HCT116 (cell line): Measurements from ENCODE around the gene GEMIN4. TPM values are rescaled to one million over a fixed set of nuclear protein-coding genes. Genes with fewer than 3 reads are reported as not detected.

ENCODE experiments used
- ATAC-seq: fragments of 200-7000 bp; cut with Tn5 transposase; 2 replicates; pipeline ENCODE4 v1.9.1; 2020; ENCODE audit warnings: mild to moderate bottlenecking, moderate library complexity
- BruUV-seq: library from RNA; stranded (reverse); fragments of 400-500 nt; replicated peaks from 2 replicates; lab custom pipeline; 2021; lab: Mats Ljungman, UMichigan
- CTCF ChIA-PET: fragments of 300-600 bp; sonication (Branson Sonifier 250); formaldehyde crosslinking; loops from one replicate; lab custom pipeline; 2021; ENCODE audit warnings: antibody characterized with exemption; lab: Charles Lee
- POLR2A ChIA-PET: fragments of 300-600, 350-600 bp; sonication (Branson Sonifier 250); formaldehyde crosslinking; loops from one replicate; lab custom pipeline; 2021; ENCODE audit warnings: antibody characterized with exemption; lab: Charles Lee
- RAD21 ChIA-PET, 2 experiments: fragments of 300-600 bp; sonication (Branson Sonifier 250); formaldehyde crosslinking; loops; one replicate each; lab custom pipeline; 2023; ENCODE audit warnings: low total read pairs in 2 of 2; ENCODE audit not compliant: uncharacterized antibody in 2 of 2, unreplicated experiment in 2 of 2, low non-redundant PET in 1 of 2; lab: Charles Lee
- DNase-seq: peaks from one replicate; pipeline ENCODE4 v3.0.0-alpha.2; 2010; ENCODE audit warnings: low read depth, low spot score
- H2AFZ ChIP-seq: fragments of 200-600 bp; shearing (Covaris generic), sonication (generic); 2 replicates; pipeline ENCODE4 v1.6.1; 2017; ENCODE audit warnings: low read depth, mixed run types, mixed read lengths, antibody characterized with exemption, low read length; ENCODE audit not compliant: poor library complexity, severe bottlenecking
- H3K27ac ChIP-seq: 2 replicates; pipeline ENCODE4 v1.5.1; 2012; ENCODE audit warnings: low read depth, low read length
- H3K27me3 ChIP-seq: fragments of 200-600 bp; sonication (generic); 2 replicates; pipeline ENCODE4 v1.6.1; 2016; ENCODE audit warnings: mixed run types, low read length, mixed read lengths; ENCODE audit not compliant: insufficient read depth
- H3K36me3 ChIP-seq, 2 experiments: fragments of 200-500 bp in 1 of 2; fragments of 200-600 bp in 1 of 2; sonication (Bioruptor generic) in 1 of 2; sonication (generic) in 1 of 2; 2 replicates each; pipeline versions ENCODE4 v1.5.1 to v1.6.1; 2014 to 2016; ENCODE audit warnings: low read length in 2 of 2, inconsistent platforms in 1 of 2, mixed read lengths in 1 of 2, mixed run types in 1 of 2; ENCODE audit not compliant: insufficient read depth in 2 of 2, control insufficient read depth in 1 of 2
- H3K4me1 ChIP-seq, 2 experiments: fragments of 200-600 bp in 1 of 2; sonication (generic) in 1 of 2; 2 replicates each; pipeline versions ENCODE4 v1.5.1 to v1.6.1; 2012 to 2017; ENCODE audit warnings: low read length in 2 of 2, inconsistent platforms in 1 of 2, mild to moderate bottlenecking in 1 of 2, mixed read lengths in 1 of 2, mixed run types in 1 of 2, moderate library complexity in 1 of 2; ENCODE audit not compliant: insufficient read depth in 2 of 2, control insufficient read depth in 1 of 2
- H3K4me2 ChIP-seq: fragments of 200-600 bp; sonication (generic); 2 replicates; pipeline ENCODE4 v1.6.1; 2017; ENCODE audit warnings: mixed run types, low read length, mixed read lengths
- H3K4me3 ChIP-seq, 2 experiments: fragments of 200-600 bp in 1 of 2; sonication (generic) in 1 of 2; replicated peaks in 1 of 2; 2 replicates each; pipeline ENCODE4 v1.5.1; 2011 to 2016; ENCODE audit warnings: low read length in 2 of 2, control low read depth in 1 of 2, low read depth in 1 of 2, mild to moderate bottlenecking in 1 of 2, mixed read lengths in 1 of 2, mixed run types in 1 of 2
- H3K79me2 ChIP-seq: fragments of 200-600 bp; sonication (generic); 2 replicates; pipeline ENCODE4 v1.6.1; 2017; ENCODE audit warnings: mild to moderate bottlenecking, mixed run types, low read length, moderate library complexity, mixed read lengths; ENCODE audit not compliant: insufficient read depth
- H3K9ac ChIP-seq: fragments of 200-600 bp; sonication (generic); 2 replicates; pipeline ENCODE4 v1.6.1; 2016; ENCODE audit warnings: low read length, mixed read lengths
- H3K9me2 ChIP-seq: fragments of 200-600 bp; sonication (generic), shearing (Covaris generic); 2 replicates; pipeline ENCODE4 v1.6.1; 2017; ENCODE audit warnings: mixed run types, mild to moderate bottlenecking, moderate library complexity; ENCODE audit not compliant: insufficient read depth
- H3K9me3 ChIP-seq, 2 experiments: fragments of 200-500 bp in 1 of 2; fragments of 200-600 bp in 1 of 2; sonication (Bioruptor generic) in 1 of 2; sonication (generic) in 1 of 2; 2 replicates each; pipeline ENCODE4 v1.6.1; 2014 to 2017; ENCODE audit warnings: low read length in 2 of 2, mixed read lengths in 2 of 2, inconsistent platforms in 1 of 2, low read depth in 1 of 2, mild to moderate bottlenecking in 1 of 2, mixed run types in 1 of 2, moderate library complexity in 1 of 2; ENCODE audit not compliant: control insufficient read depth in 1 of 2, insufficient read depth in 1 of 2
- H4K20me1 ChIP-seq: fragments of 200-600 bp; sonication (generic), shearing (Covaris generic); 2 replicates; pipeline ENCODE4 v1.6.1; 2017; ENCODE audit warnings: mixed run types, mild to moderate bottlenecking, moderate library complexity; ENCODE audit not compliant: insufficient read depth
- ATF3 ChIP-seq: IDR thresholded peaks from 2 replicates; pipeline ENCODE4 v1.6.1; 2012
- CBX3 ChIP-seq: IDR thresholded peaks from 2 replicates; pipeline ENCODE4 v1.6.1; 2012; ENCODE audit warnings: low read depth
- CEBPB ChIP-seq: IDR thresholded peaks from 2 replicates; pipeline ENCODE4 v1.6.1; 2012; ENCODE audit warnings: low read depth
- CTCF ChIP-seq, 3 experiments: fragments of 200-600 bp in 1 of 3; sonication (generic) in 1 of 3; IDR thresholded peaks in 2 of 3; conservative IDR thresholded peaks in 1 of 3; 2 replicates each; pipeline ENCODE4 v1.5.1; 2012 to 2017; ENCODE audit warnings: low read depth in 2 of 3, low read length in 2 of 3, antibody characterized with exemption in 1 of 3, borderline replicate concordance in 1 of 3, control low read depth in 1 of 3, mild to moderate bottlenecking in 1 of 3, mixed read lengths in 1 of 3, mixed run types in 1 of 3, moderate library complexity in 1 of 3; ENCODE audit not compliant: insufficient read depth in 1 of 3
- EGR1 ChIP-seq: IDR thresholded peaks from 2 replicates; pipeline ENCODE4 v1.6.1; 2012; ENCODE audit warnings: low read depth
- EZH2phosphoT487 ChIP-seq: fragments of 200-600 bp; IDR thresholded peaks from 2 replicates; pipeline ENCODE4 v1.6.1; 2018; ENCODE audit warnings: antibody characterized with exemption, borderline replicate concordance
- JUND ChIP-seq: IDR thresholded peaks from 2 replicates; pipeline ENCODE4 v1.6.1; 2012
- MAX ChIP-seq: IDR thresholded peaks from 2 replicates; pipeline ENCODE4 v1.6.1; 2012
- POLR2A ChIP-seq: IDR thresholded peaks from 2 replicates; pipeline ENCODE4 v1.7.0; 2011; ENCODE audit warnings: borderline replicate concordance; ENCODE audit not compliant: insufficient read depth, insufficient read length; ENCODE audit errors: extremely low read depth
- POLR2AphosphoS5 ChIP-seq: IDR thresholded peaks from 2 replicates; pipeline ENCODE4 v1.6.1; 2011; ENCODE audit warnings: mild to moderate bottlenecking, low read depth, low read length, moderate library complexity
- RAD21 ChIP-seq: IDR thresholded peaks from 2 replicates; pipeline ENCODE4 v1.6.1; 2012; ENCODE audit warnings: low read depth, mild to moderate bottlenecking
- SIN3A ChIP-seq: IDR thresholded peaks from 2 replicates; pipeline ENCODE4 v1.6.1; 2012; ENCODE audit warnings: low read depth
- SP1 ChIP-seq: IDR thresholded peaks from 2 replicates; pipeline ENCODE4 v1.6.1; 2012; ENCODE audit warnings: low read depth
- SRF ChIP-seq: IDR thresholded peaks from 2 replicates; pipeline ENCODE4 v1.6.1; 2012; ENCODE audit warnings: low read depth
- TCF7L2 ChIP-seq: IDR thresholded peaks from 2 replicates; pipeline ENCODE4 v1.7.0; 2011; ENCODE audit warnings: borderline replicate concordance, inconsistent platforms; ENCODE audit not compliant: insufficient read depth, insufficient read length; ENCODE audit errors: extremely low read depth
- YY1 ChIP-seq: IDR thresholded peaks from 2 replicates; pipeline ENCODE4 v1.6.1; 2011; ENCODE audit warnings: low read length, low read depth, moderate library complexity, mild to moderate bottlenecking; ENCODE audit not compliant: insufficient replicate concordance; ENCODE audit errors: extremely low read depth
- ZBTB33 ChIP-seq: IDR thresholded peaks from 2 replicates; pipeline ENCODE4 v1.6.1; 2011; ENCODE audit warnings: mild to moderate bottlenecking, low read length, moderate library complexity; ENCODE audit not compliant: insufficient replicate concordance; ENCODE audit errors: extremely low read depth
- ZFX ChIP-seq: fragments of 450-650 bp; IDR thresholded peaks from 2 replicates; pipeline ENCODE4 v1.6.1; 2017
- intact Hi-C: fragments of 100-400 bp; cut with micrococcal nuclease; formaldehyde crosslinking; loops from 2 replicates; pipeline ENCODE4 v1.10.0; 2022
- total RNA-seq: library from RNA; stranded (reverse); gene quantifications from one replicate; pipeline ENCODE4 v1.2.1, GENCODE V29; 2021; ENCODE audit not compliant: unreplicated experiment

Gene GEMIN4
- total RNA-seq, 1 experiment from 2014 or later: 53.2 TPM

- peak within 1 kb of the TSS; percentile 97 for H3K9ac ChIP-seq
- TSS peak; percentile 76 for BruUV-seq
- no peaks in the 10 kb centered on the region for H4K20me1 ChIP-seq
- H3K9me2 ChIP-seq: no peaks in the 10 kb centered on the region
- RAD21 ChIA-PET: interaction anchor here (1.4 to 1.8 kb wide), 3 partner anchors 198 to 214 kb away, joined by 6 to 7 read pairs (median 7); partner anchors contain the start of gene TIMM22 (in 1 of the 2)
- peaks cover 7 to 16% of the 10 kb centered on the region in 2 experiments; a peak in 3 of 4 replicates for H3K4me1 ChIP-seq
- no peaks in the 10 kb centered on the region for H3K27me3 ChIP-seq
- H2AFZ ChIP-seq: no peak within 1 kb of the TSS
- peak within 1 kb of the TSS; percentile 85 for H3K4me2 ChIP-seq
- TF ChIP-seq ZFX (peak; percentile 91), CBX3 (peak; percentile 83), EZH2phosphoT487 (no peak), CEBPB (no peak), EGR1 (peak; percentile 26; the same call in 1 of the 2 replicates), ZBTB33 (peak; percentile 35), JUND (no peak), ATF3 (no peak), SRF (peak; percentile 97), MAX (peak; percentile 99), SP1 (peak; percentile 72), POLR2A (peak; percentile 80), YY1 (peak; percentile 97), SIN3A (peak; percentile 98), RAD21 (no peak), CTCF (IDR thresholded peaks at IDR 0.05 in 2 of 3, conservative IDR thresholded peaks at IDR 0.05 in 1 of 3; ENCODE audit: borderline replicate concordance in 1 of 3, insufficient read depth in 1 of 3, low read depth in 2 of 3, low read length in 2 of 3) (0 out of 6 replicates have a peak, but pooled peaks of 1 of the 3 experiments have one; percentile 15), TCF7L2 (no peak), POLR2AphosphoS5 (peak; percentile 92)
- TF ChIP-seq, all 23 proteins: peak for 12
- ChIA-PET POLR2A (no interaction called here), CTCF (interaction anchor here (1.2 to 2.2 kb wide), 2 partner anchors 13 to 199 kb away, joined by 3 to 8 read pairs; no protein-coding TSS in a partner anchor)
- Histone ChIP-seq H3K27ac (peak within 1 kb of the TSS; percentile 69), H3K36me3 (peaks cover 7 to 26% of the 10 kb centered on the region in 2 experiments; a peak in 3 of 4 replicates), H3K4me3 (peak within 1 kb of the TSS; percentile 80 to 99), H3K9me3 (no peaks in the 10 kb centered on the region), H3K79me2 (peaks cover 92% of the 10 kb centered on the region)
- intact Hi-C loops: no loop called here
- ATAC-seq (peak; percentile 91), DNase-seq (peak; percentile 70)
These were observed 30.0 kb upstream of the GEMIN4 start, which contains the start of the genes GLOD4 and MRM3 for GRCh38 chr17:781805-782731. Gene GLOD4, minus strand, starts transcription at chr17:782280. Its CDS starts 25 bp downstream, at chr17:782255. Gene MRM3, plus strand, starts transcription at chr17:782353. Its CDS starts 26 bp downstream, at chr17:782379.
